Spinal cord (tissue), 4 donors: ENCODE data around the gene PAK4. TPM values are rescaled to one million over a fixed set of nuclear protein-coding genes. Genes with fewer than 3 reads are reported as not detected.

Source experiments
- polyA plus RNA-seq, 2 donors: library from polyadenylated mRNA; unstranded; fragments of 120-200 nt; gene quantifications; one replicate each; pipeline ENCODE4 v1.2.1, GENCODE V29; 2013; ENCODE audit not compliant: insufficient read length in 2 of 2
- total RNA-seq, 2 donors: library from RNA; depleted of rRNA in 1 of 2; stranded (reverse); fragments of 120-200 nt in 1 of 2; fragments of >200 nt in 1 of 2; gene quantifications; one replicate each; pipeline versions ENCODE4 v1.2.3 to v1.2.4, GENCODE V29; 2013 to 2014

PAK4 gene
- total and polyA plus RNA-seq, 4 donors = 3.0 to 39.4 (median 22.0) TPM

Other genes starting within 250 kb of the PAK4 start
- gene RINL, start 247.5 kb upstream of the PAK4 start, total RNA-seq = 10 to 100 TPM in 1 of 2 donors, 1 to 10 TPM in 1; 8.7 to 11.7 TPM
- gene RINL, start 247.5 kb upstream of the PAK4 start, polyA plus RNA-seq = 10 to 100 TPM; 22.5 to 28.2 TPM
- gene SIRT2, start 226.2 kb upstream of the PAK4 start, total RNA-seq = 100 to 1,000 TPM; 277 to 339 TPM
- gene SIRT2, start 226.2 kb upstream of the PAK4 start, polyA plus RNA-seq = 100 to 1,000 TPM; 652 to 771 TPM
- 10 to 100 TPM in 1 of 2 donors, 1 to 10 TPM in 1; 5.6 to 11.2 TPM for gene NFKBIB, start 225.8 kb upstream of the PAK4 start, total RNA-seq
- 10 to 100 TPM; 14.3 to 14.8 TPM for gene NFKBIB, start 225.8 kb upstream of the PAK4 start, polyA plus RNA-seq
- 1 to 10 TPM in 1 of 2 donors, under 1 TPM in 1; 0.89 to 1.9 TPM for gene CCER2, start 213.6 kb upstream of the PAK4 start, total RNA-seq
- gene CCER2, start 213.6 kb upstream of the PAK4 start, polyA plus RNA-seq = 1 to 10 TPM; 3.6 to 3.7 TPM
- gene SARS2, start 195.0 kb upstream of the PAK4 start, total RNA-seq = 10 to 100 TPM in 1 of 2 donors, 1 to 10 TPM in 1; 8.1 to 19.7 TPM
- gene SARS2, start 195.0 kb upstream of the PAK4 start, polyA plus RNA-seq = 10 to 100 TPM; 34.1 to 47.7 TPM
- 10 to 100 TPM; 18.7 to 21.9 TPM for gene MRPS12, start 194.8 kb upstream of the PAK4 start, total RNA-seq
- 10 to 100 TPM; 25.8 to 26.9 TPM for gene MRPS12, start 194.8 kb upstream of the PAK4 start, polyA plus RNA-seq
- gene FBXO17, start 150.0 kb upstream of the PAK4 start, total RNA-seq = 10 to 100 TPM in 1 of 2 donors, 1 to 10 TPM in 1; 7.7 to 20.8 TPM
- gene FBXO17, start 150.0 kb upstream of the PAK4 start, polyA plus RNA-seq = 10 to 100 TPM; 13.2 to 18.0 TPM
- 1 to 10 TPM; 6.4 to 8.7 TPM for gene FBXO27, start 93.2 kb upstream of the PAK4 start, total RNA-seq
- gene FBXO27, start 93.2 kb upstream of the PAK4 start, polyA plus RNA-seq = 10 to 100 TPM; 32.7 to 39.1 TPM
- gene ACP7, start 41.4 kb upstream of the PAK4 start, total RNA-seq = under 1 TPM in 1 of 2 donors, not detected in 1; 0.10 TPM
- gene ACP7, start 41.4 kb upstream of the PAK4 start, polyA plus RNA-seq = under 1 TPM; 0.27 to 0.35 TPM
- under 1 TPM; 0.10 to 0.11 TPM for gene NCCRP1, start 71.2 kb downstream of the PAK4 start, total RNA-seq
- under 1 TPM; 0.21 to 0.29 TPM for gene NCCRP1, start 71.2 kb downstream of the PAK4 start, polyA plus RNA-seq
- not detected for gene SYCN, start 78.5 kb downstream of the PAK4 start, total RNA-seq
- not detected for gene SYCN, start 78.5 kb downstream of the PAK4 start, polyA plus RNA-seq
- not detected for gene IFNL3, start 119.2 kb downstream of the PAK4 start, total RNA-seq
- gene IFNL3, start 119.2 kb downstream of the PAK4 start, polyA plus RNA-seq = not detected
- not detected for gene IFNL4, start 123.1 kb downstream of the PAK4 start, total RNA-seq
- gene IFNL4, start 123.1 kb downstream of the PAK4 start, polyA plus RNA-seq = under 1 TPM; 0.71 to 0.80 TPM
- not detected for gene IFNL2, start 142.6 kb downstream of the PAK4 start, total RNA-seq
- gene IFNL2, start 142.6 kb downstream of the PAK4 start, polyA plus RNA-seq = not detected
- gene IFNL1, start 170.6 kb downstream of the PAK4 start, total RNA-seq = not detected
- gene IFNL1, start 170.6 kb downstream of the PAK4 start, polyA plus RNA-seq = not detected
- 1 to 10 TPM; 2.2 to 5.3 TPM for gene LRFN1, start 195.1 kb downstream of the PAK4 start, total RNA-seq
- gene LRFN1, start 195.1 kb downstream of the PAK4 start, polyA plus RNA-seq = 10 to 100 TPM; 26.0 to 26.5 TPM
- gene GMFG, start 210.3 kb downstream of the PAK4 start, total RNA-seq = 10 to 100 TPM; 16.8 to 21.0 TPM
- gene GMFG, start 210.3 kb downstream of the PAK4 start, polyA plus RNA-seq = 10 to 100 TPM; 12.5 to 13.2 TPM
- 10 to 100 TPM; 25.8 to 66.2 TPM for gene SAMD4B, start 216.6 kb downstream of the PAK4 start, total RNA-seq
- 100 to 1,000 TPM; 129 to 145 TPM for gene SAMD4B, start 216.6 kb downstream of the PAK4 start, polyA plus RNA-seq